K562 (cell line): ENCODE measurements around the gene ZNF195. TPM values are rescaled to one million over a fixed set of nuclear protein-coding genes. Genes with fewer than 3 reads are reported as not detected.

Source experiments
- ARID3A ChIP-seq: IDR thresholded peaks from 2 replicates; pipeline ENCODE4 v1.6.1; 2012; ENCODE audit warnings: low read depth, low read length, improper control_type of control experiment, borderline replicate concordance
- ESRRB ChIP-seq: fragments of 250-450 bp; sonication (Bioruptor Pico); IDR thresholded peaks from 2 replicates; pipeline ENCODE4 v1.5.0; 2020; ENCODE audit warnings: mild to moderate bottlenecking, moderate library complexity, borderline replicate concordance
- KDM2B ChIP-seq: fragments of 250-450 bp; sonication (Bioruptor Pico); IDR thresholded peaks from 2 replicates; pipeline ENCODE4 v1.8.0; 2021; ENCODE audit warnings: mild to moderate bottlenecking, moderate library complexity
- KDM5B ChIP-seq: fragments of 200-600 bp; sonication (generic); IDR thresholded peaks from 2 replicates; pipeline ENCODE4 v1.6.1; 2012; ENCODE audit warnings: low read depth, mild to moderate bottlenecking, moderate library complexity, low read length, control low read depth, inconsistent platforms; ENCODE audit not compliant: insufficient replicate concordance
- MBD1 ChIP-seq: fragments of 250-450 bp; sonication (Bioruptor Pico); IDR thresholded peaks from 2 replicates; pipeline ENCODE4 v1.8.0; 2022; ENCODE audit warnings: inconsistent platforms
- NR4A1 ChIP-seq, 2 experiments: fragments of 250-450 bp in 1 of 2; fragments of 450-650 bp in 1 of 2; sonication (Bioruptor Pico) in 1 of 2; IDR thresholded peaks; 2 replicates each; pipeline versions ENCODE4 v1.4.0 to v1.6.1; 2016 to 2020; ENCODE audit warnings: mild to moderate bottlenecking in 2 of 2, missing compliant biosample characterization in 1 of 2, missing genetic modification characterization in 1 of 2, moderate library complexity in 1 of 2
- RCOR1 ChIP-seq, 2 experiments: IDR thresholded peaks; 2 replicates each; pipeline ENCODE4 v1.6.1; 2012; ENCODE audit warnings: low read depth in 2 of 2, low read length in 2 of 2, borderline replicate concordance in 1 of 2, improper control_type of control experiment in 1 of 2
- ZBED1 ChIP-seq: IDR thresholded peaks from 2 replicates; pipeline ENCODE4 v1.6.1; 2014
- ZBTB43 ChIP-seq: sonication (generic); formaldehyde crosslinking; IDR thresholded peaks from 2 replicates; pipeline ENCODE4 v1.8.0; 2023; ENCODE audit warnings: mild to moderate bottlenecking, missing genetic modification reagents
- ZFP1 ChIP-seq: fragments of 450-650 bp; formaldehyde crosslinking; IDR thresholded peaks from 2 replicates; pipeline ENCODE4 v1.4.0; 2020; ENCODE audit warnings: mild to moderate bottlenecking, mixed read lengths
- ZNF407 ChIP-seq: fragments of 450-650 bp; IDR thresholded peaks from 2 replicates; pipeline ENCODE4 v1.6.1; 2016; ENCODE audit warnings: low read depth
- ZNF76 ChIP-seq: fragments of 250-450 bp; sonication (Bioruptor Pico); IDR thresholded peaks from 2 replicates; pipeline ENCODE4 v1.4.0; 2020; ENCODE audit warnings: mild to moderate bottlenecking, moderate library complexity, borderline replicate concordance
- polyA plus RNA-seq, 8 experiments: library from polyadenylated mRNA; depleted of rRNA in 4 of 8; stranded (reverse) in 5 of 8; unstranded in 3 of 8; fragments of >200 nt; fragmentation: Nextera tagmentation in 2 of 8; fragmentation: Illumina TruSeq in 1 of 8; extraction: Ambion mirVana in 2 of 8; extraction: Trizol in 1 of 8; gene quantifications; 2 replicates each; pipeline versions ENCODE4 v1.2.1 to v1.2.3, GENCODE V29; 2011 to 2014; ENCODE audit warnings: inconsistent platforms in 1 of 8, missing spikeins in 1 of 8
- total RNA-seq, 7 experiments: library from RNA; depleted of rRNA in 6 of 7; stranded (reverse); fragments of >200 nt in 6 of 7; fragmentation: Illumina TruSeq in 2 of 7; extraction: Trizol in 2 of 7; gene quantifications; 2 replicates each; pipeline versions ENCODE4 v1.2.1 to v1.2.3, GENCODE V29; 2011 to 2021; ENCODE audit warnings: low replicate concordance in 1 of 7

ZNF195 gene
- total and polyA plus RNA-seq, 9 of the 15 experiments (the other 6 are each of a cell fraction or from before 2014, with no cell fraction given), result 42.1 to 75.5 (median 60.4) TPM

GRCh38 chr11:3345736-3346135 lies 33.2 kb downstream of the ZNF195 start (continued):
- TF ChIP-seq ZNF407, result no peak
- TF ChIP-seq ZFP1 (CRISPR knock-in tag), result no peak
- no peak for TF ChIP-seq KDM2B (CRISPR knock-in tag)
- no peak for TF ChIP-seq ZNF76 (CRISPR knock-in tag)
- peak in 1 of 2 experiments; percentile 54; a peak in 1 of 4 replicates for TF ChIP-seq RCOR1 (IDR thresholded peaks at IDR 0.05; ENCODE audit: borderline replicate concordance in 1 of 2, low read depth in 2 of 2, low read length in 2 of 2)
- no peak for TF ChIP-seq NR4A1 (CRISPR knock-in tag; IDR thresholded peaks at IDR 0.05)
- TF ChIP-seq NR4A1 (tag; IDR thresholded peaks at IDR 0.05), result no peak
- TF ChIP-seq ESRRB (CRISPR knock-in tag), result no peak
- TF ChIP-seq ARID3A, result no peak
- TF ChIP-seq ZBTB43 (CRISPR knock-in tag), result no peak
- no peak for TF ChIP-seq ZBED1
- no peak for TF ChIP-seq KDM5B
- no peak for TF ChIP-seq MBD1 (CRISPR knock-in tag)
